HepG2 (cell line): Measurements from ENCODE around the gene PRSS8. TPM values are rescaled to one million over a fixed set of nuclear protein-coding genes. Genes with fewer than 3 reads are reported as not detected.

ENCODE experiments used
- ATF1 ChIP-seq: IDR thresholded peaks from 2 replicates; pipeline ENCODE4 v1.6.1; 2016; ENCODE audit warnings: mild to moderate bottlenecking, control low read depth
- CREB1 ChIP-seq, 2 experiments: fragments of 450-650 bp in 1 of 2; IDR thresholded peaks; 2 replicates each; pipeline ENCODE4 v1.6.1; 2016 to 2017; ENCODE audit warnings: control low read depth in 1 of 2, mild to moderate bottlenecking in 1 of 2, missing compliant biosample characterization in 1 of 2, missing genetic modification characterization in 1 of 2
- DNMT1 ChIP-seq: sonication (generic); formaldehyde crosslinking; IDR thresholded peaks from 2 replicates; pipeline ENCODE4 v1.5.1; 2020; ENCODE audit warnings: mild to moderate bottlenecking, missing genetic modification reagents
- DR1 ChIP-seq: sonication (generic); formaldehyde crosslinking; IDR thresholded peaks from 2 replicates; pipeline ENCODE4 v1.8.0; 2021; ENCODE audit warnings: mild to moderate bottlenecking, missing genetic modification reagents, inconsistent platforms
- GABPB1 ChIP-seq: IDR thresholded peaks from 2 replicates; pipeline ENCODE4 v1.6.1; 2016; ENCODE audit warnings: mild to moderate bottlenecking, missing genetic modification reagents, moderate library complexity, missing compliant biosample characterization
- HMGA1 ChIP-seq: sonication (generic); formaldehyde crosslinking; conservative IDR thresholded peaks from 2 replicates; pipeline ENCODE4 v1.4.0; 2020; ENCODE audit warnings: missing genetic modification reagents
- NCOA5 ChIP-seq: sonication (generic); formaldehyde crosslinking; IDR thresholded peaks from 2 replicates; pipeline ENCODE4 v1.4.0; 2020; ENCODE audit warnings: missing genetic modification reagents
- RFXANK ChIP-seq: IDR thresholded peaks from 2 replicates; pipeline ENCODE4 v1.6.1; 2016
- SALL1 ChIP-seq: sonication (generic); formaldehyde crosslinking; IDR thresholded peaks from 2 replicates; pipeline ENCODE4 v1.8.0; 2022; ENCODE audit warnings: mild to moderate bottlenecking, missing genetic modification reagents
- ZFY ChIP-seq: sonication (generic); formaldehyde crosslinking; IDR thresholded peaks from 2 replicates; pipeline ENCODE4 v1.4.0; 2020; ENCODE audit warnings: missing genetic modification reagents
- polyA plus RNA-seq, 8 experiments: library from polyadenylated mRNA; depleted of rRNA in 3 of 8; stranded (reverse) in 7 of 8; unstranded in 1 of 8; fragments of >200 nt; fragmentation: Illumina TruSeq in 4 of 8; extraction: Trizol in 4 of 8; gene quantifications; 2 replicates each; pipeline versions ENCODE4 v1.2.1 to v1.2.3, GENCODE V29; 2011 to 2016; ENCODE audit warnings: low read depth in 4 of 8, missing spikeins in 1 of 8, mixed read lengths in 1 of 8; ENCODE audit not compliant: insufficient read depth in 1 of 8
- total RNA-seq, 5 experiments: library from RNA; depleted of rRNA; stranded (reverse); fragments of >200 nt; fragmentation: Illumina TruSeq; extraction: Trizol; gene quantifications; 2 replicates each; pipeline ENCODE4 v1.2.3, GENCODE V29; 2016; ENCODE audit warnings: low read depth in 1 of 5
- TF ChIP-seq, protein P1 (sequence below): IDR thresholded peaks from 2 replicates; pipeline ENCODE4 v1.6.1; 2016; ENCODE audit warnings: missing compliant biosample characterization, missing genetic modification reagents, borderline replicate concordance
- TF ChIP-seq, protein P2 (sequence below): sonication (generic); formaldehyde crosslinking; IDR thresholded peaks from 2 replicates; pipeline ENCODE4 v1.4.0; 2020; ENCODE audit warnings: missing genetic modification reagents
- TF ChIP-seq, protein P3 (sequence below): sonication (generic); formaldehyde crosslinking; IDR thresholded peaks from 2 replicates; pipeline ENCODE4 v1.5.1; 2020; ENCODE audit warnings: mild to moderate bottlenecking, missing genetic modification reagents, moderate library complexity
- TF ChIP-seq, protein P4 (sequence below): sonication (generic); formaldehyde crosslinking; IDR thresholded peaks from 2 replicates; pipeline ENCODE4 v1.4.0; 2020; ENCODE audit warnings: missing genetic modification reagents
- TF ChIP-seq, protein P5 (sequence below): sonication (generic); formaldehyde crosslinking; IDR thresholded peaks from 2 replicates; pipeline ENCODE4 v1.5.0; 2020; ENCODE audit warnings: mild to moderate bottlenecking, missing genetic modification reagents

PRSS8 gene
- total and polyA plus RNA-seq, 2 of the 13 experiments (the other 11 are each of a cell fraction or from before 2014, with no cell fraction given): 2.6 to 7.2 TPM

DNA sequence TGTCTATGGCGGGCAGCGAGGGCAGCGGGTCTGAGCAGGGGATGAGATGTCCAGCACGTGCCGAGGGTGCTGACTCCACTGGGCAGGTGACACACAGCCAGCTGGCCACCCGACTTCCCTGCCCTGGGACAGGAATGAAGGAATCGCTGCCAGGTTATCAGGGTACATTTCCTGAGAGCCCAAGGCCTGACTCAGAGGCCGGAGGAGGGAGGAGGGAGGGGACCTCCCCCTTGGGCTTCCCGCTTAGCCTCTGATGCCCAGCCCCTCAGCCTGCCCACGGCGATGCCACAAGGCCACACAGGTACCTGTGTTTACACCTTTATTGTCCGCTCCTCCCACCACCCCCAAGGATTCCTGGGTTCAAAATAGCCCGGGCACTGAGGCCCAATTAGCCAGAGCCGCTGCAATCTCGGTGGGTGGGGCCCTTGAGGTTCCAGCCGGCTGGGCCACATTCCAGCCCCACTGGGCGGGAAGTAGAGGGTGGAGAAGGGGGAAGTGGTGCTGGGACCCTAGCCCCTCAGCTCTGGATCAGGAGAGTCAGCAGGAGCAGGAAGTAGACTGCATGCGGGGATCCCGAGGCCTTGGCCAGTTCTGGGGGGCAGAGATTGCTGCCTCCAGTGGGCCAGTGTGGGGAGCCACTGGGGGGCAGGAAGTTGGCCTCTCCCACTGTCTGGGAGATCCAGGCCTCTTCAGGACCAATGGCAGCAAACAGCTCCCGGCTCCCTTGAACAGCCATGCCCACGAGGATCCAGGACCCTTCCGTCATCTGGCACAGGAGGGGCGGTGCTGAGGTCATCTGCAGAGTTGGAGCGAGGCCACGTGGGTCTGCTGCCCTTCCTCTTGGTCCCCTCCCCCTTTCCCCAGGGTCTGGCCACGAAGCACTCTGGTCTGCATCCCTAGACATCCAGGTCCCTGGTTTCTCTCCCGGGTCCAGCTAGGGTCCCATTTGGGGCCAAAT lies 3.4 kb upstream of the PRSS8 start (continued):
- TF ChIP-seq, protein P1, sequence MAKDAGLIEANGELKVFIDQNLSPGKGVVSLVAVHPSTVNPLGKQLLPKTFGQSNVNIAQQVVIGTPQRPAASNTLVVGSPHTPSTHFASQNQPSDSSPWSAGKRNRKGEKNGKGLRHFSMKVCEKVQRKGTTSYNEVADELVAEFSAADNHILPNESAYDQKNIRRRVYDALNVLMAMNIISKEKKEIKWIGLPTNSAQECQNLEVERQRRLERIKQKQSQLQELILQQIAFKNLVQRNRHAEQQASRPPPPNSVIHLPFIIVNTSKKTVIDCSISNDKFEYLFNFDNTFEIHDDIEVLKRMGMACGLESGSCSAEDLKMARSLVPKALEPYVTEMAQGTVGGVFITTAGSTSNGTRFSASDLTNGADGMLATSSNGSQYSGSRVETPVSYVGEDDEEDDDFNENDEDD (CRISPR knock-in tag): no peak
- TF ChIP-seq, protein P2, sequence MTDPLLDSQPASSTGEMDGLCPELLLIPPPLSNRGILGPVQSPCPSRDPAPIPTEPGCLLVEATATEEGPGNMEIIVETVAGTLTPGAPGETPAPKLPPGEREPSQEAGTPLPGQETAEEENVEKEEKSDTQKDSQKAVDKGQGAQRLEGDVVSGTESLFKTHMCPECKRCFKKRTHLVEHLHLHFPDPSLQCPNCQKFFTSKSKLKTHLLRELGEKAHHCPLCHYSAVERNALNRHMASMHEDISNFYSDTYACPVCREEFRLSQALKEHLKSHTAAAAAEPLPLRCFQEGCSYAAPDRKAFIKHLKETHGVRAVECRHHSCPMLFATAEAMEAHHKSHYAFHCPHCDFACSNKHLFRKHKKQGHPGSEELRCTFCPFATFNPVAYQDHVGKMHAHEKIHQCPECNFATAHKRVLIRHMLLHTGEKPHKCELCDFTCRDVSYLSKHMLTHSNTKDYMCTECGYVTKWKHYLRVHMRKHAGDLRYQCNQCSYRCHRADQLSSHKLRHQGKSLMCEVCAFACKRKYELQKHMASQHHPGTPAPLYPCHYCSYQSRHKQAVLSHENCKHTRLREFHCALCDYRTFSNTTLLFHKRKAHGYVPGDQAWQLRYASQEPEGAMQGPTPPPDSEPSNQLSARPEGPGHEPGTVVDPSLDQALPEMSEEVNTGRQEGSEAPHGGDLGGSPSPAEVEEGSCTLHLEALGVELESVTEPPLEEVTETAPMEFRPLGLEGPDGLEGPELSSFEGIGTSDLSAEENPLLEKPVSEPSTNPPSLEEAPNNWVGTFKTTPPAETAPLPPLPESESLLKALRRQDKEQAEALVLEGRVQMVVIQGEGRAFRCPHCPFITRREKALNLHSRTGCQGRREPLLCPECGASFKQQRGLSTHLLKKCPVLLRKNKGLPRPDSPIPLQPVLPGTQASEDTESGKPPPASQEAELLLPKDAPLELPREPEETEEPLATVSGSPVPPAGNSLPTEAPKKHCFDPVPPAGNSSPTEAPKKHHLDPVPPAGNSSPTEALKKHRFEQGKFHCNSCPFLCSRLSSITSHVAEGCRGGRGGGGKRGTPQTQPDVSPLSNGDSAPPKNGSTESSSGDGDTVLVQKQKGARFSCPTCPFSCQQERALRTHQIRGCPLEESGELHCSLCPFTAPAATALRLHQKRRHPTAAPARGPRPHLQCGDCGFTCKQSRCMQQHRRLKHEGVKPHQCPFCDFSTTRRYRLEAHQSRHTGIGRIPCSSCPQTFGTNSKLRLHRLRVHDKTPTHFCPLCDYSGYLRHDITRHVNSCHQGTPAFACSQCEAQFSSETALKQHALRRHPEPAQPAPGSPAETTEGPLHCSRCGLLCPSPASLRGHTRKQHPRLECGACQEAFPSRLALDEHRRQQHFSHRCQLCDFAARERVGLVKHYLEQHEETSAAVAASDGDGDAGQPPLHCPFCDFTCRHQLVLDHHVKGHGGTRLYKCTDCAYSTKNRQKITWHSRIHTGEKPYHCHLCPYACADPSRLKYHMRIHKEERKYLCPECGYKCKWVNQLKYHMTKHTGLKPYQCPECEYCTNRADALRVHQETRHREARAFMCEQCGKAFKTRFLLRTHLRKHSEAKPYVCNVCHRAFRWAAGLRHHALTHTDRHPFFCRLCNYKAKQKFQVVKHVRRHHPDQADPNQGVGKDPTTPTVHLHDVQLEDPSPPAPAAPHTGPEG (CRISPR knock-in tag): no peak
- TF ChIP-seq RFXANK (no peak), DNMT1 (0 out of 2 replicates have a peak, but pooled peaks have one; percentile 15), GABPB1 (peak; percentile 49; the same call in 1 of the 2 replicates), CREB1 (IDR thresholded peaks at IDR 0.05) (peak; percentile 20; the same call in 1 of the 2 replicates), CREB1 (CRISPR knock-in tag; IDR thresholded peaks at IDR 0.05) (no peak), SALL1 (CRISPR knock-in tag) (peak; percentile 6; the same call in 1 of the 2 replicates), ZFY (CRISPR knock-in tag) (peak; percentile 57), ATF1 (CRISPR knock-in tag) (no peak), DR1 (CRISPR knock-in tag) (no peak; the same call in 1 of the 2 replicates), HMGA1 (CRISPR knock-in tag) (no peak), NCOA5 (CRISPR knock-in tag) (no peak)
- TF ChIP-seq, protein P3, sequence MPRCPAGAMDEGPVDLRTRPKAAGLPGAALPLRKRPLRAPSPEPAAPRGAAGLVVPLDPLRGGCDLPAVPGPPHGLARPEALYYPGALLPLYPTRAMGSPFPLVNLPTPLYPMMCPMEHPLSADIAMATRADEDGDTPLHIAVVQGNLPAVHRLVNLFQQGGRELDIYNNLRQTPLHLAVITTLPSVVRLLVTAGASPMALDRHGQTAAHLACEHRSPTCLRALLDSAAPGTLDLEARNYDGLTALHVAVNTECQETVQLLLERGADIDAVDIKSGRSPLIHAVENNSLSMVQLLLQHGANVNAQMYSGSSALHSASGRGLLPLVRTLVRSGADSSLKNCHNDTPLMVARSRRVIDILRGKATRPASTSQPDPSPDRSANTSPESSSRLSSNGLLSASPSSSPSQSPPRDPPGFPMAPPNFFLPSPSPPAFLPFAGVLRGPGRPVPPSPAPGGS (CRISPR knock-in tag): peak; percentile 62
- TF ChIP-seq, protein P4, sequence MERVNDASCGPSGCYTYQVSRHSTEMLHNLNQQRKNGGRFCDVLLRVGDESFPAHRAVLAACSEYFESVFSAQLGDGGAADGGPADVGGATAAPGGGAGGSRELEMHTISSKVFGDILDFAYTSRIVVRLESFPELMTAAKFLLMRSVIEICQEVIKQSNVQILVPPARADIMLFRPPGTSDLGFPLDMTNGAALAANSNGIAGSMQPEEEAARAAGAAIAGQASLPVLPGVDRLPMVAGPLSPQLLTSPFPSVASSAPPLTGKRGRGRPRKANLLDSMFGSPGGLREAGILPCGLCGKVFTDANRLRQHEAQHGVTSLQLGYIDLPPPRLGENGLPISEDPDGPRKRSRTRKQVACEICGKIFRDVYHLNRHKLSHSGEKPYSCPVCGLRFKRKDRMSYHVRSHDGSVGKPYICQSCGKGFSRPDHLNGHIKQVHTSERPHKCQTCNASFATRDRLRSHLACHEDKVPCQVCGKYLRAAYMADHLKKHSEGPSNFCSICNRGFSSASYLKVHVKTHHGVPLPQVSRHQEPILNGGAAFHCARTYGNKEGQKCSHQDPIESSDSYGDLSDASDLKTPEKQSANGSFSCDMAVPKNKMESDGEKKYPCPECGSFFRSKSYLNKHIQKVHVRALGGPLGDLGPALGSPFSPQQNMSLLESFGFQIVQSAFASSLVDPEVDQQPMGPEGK: peak; percentile 44; the same call in 1 of the 2 replicates
- TF ChIP-seq, protein P5, sequence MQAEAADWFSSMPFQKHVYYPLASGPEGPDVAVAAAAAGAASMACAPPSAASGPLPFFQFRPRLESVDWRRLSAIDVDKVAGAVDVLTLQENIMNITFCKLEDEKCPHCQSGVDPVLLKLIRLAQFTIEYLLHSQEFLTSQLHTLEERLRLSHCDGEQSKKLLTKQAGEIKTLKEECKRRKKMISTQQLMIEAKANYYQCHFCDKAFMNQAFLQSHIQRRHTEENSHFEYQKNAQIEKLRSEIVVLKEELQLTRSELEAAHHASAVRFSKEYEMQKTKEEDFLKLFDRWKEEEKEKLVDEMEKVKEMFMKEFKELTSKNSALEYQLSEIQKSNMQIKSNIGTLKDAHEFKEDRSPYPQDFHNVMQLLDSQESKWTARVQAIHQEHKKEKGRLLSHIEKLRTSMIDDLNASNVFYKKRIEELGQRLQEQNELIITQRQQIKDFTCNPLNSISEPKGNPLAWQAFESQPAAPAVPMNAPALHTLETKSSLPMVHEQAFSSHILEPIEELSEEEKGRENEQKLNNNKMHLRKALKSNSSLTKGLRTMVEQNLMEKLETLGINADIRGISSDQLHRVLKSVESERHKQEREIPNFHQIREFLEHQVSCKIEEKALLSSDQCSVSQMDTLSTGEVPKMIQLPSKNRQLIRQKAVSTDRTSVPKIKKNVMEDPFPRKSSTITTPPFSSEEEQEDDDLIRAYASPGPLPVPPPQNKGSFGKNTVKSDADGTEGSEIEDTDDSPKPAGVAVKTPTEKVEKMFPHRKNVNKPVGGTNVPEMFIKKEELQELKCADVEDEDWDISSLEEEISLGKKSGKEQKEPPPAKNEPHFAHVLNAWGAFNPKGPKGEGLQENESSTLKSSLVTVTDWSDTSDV (CRISPR knock-in tag): no peak
